GM21723 (cell line): ENCODE results near the gene PSG1.
"Not testable (repeated sequence)": the region's sequence is repeated elsewhere in the genome, so short reads cannot be mapped to it uniquely, and the experiment has no call there.

Experiments
- ATAC-seq: cut with Tn5 transposase; IDR thresholded peaks from one replicate; pipeline ENCODE4 v1.9.1; 2021; ENCODE audit warnings: mild to moderate bottlenecking, moderate library complexity; ENCODE audit not compliant: unreplicated experiment

Gene PSG1

DNA sequence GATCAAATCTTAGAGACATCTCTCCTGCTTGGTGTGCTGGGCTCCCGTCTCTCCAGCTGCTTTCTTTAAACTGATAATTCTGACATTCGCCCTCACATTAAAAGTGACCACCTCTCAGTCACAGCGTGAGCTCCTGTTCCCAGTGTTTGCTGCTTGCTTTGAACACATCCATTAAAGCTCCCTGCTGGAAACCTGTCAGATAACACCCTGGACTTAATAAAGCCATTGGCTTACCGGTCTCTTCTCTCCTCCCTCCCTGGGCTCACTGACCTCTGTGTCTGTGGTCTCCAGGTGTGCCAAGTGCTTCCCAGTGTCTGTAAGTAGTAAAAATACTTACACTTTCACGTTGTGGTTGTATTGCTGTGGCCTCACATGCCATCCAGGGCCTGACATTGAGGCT lies 2.5 kb upstream of the PSG1 start:
- not testable (repeated sequence) for ATAC-seq

DNA sequence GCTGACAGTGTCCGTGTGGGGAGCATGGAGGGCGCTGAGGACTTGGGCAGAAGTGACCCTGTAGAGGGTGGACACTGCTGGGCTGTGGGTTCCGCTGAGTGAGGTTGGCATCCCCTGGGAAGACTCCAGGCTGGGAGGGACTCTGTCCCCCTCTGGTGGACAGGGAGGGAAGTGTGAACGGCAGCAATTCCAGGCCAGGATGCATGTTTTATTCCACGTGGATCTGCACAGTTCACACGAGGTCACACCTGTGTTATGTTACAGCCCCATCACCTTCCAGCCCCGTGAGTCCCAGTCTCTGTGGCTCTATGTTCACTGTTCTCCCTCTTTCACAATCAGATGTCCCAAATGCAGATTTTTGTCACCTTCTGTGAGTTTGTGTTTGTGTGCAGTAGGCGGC lies 1.8 kb upstream of the PSG1 start:
- not testable (repeated sequence) for ATAC-seq

DNA sequence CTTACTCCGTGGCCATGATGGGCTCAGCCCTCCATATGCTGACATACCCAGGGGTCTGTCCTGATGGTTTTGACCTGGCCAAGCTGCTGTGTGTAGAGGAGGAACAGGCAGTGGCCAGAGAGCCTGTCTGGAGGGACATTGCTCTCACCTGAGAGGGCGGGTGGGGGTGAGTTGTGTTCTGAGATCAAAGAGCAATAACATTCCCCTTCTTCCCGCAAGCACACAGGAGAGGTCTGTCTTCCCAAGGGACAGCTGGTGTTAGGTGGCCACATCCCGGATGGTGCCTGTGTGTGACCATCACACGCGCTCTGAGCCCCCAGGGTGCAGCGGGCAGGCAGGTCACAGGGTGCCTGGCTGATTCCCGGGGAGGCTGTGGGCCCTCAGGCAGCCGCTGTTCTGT lies 1.1 kb upstream of the PSG1 start:
- not testable (repeated sequence) for ATAC-seq

DNA sequence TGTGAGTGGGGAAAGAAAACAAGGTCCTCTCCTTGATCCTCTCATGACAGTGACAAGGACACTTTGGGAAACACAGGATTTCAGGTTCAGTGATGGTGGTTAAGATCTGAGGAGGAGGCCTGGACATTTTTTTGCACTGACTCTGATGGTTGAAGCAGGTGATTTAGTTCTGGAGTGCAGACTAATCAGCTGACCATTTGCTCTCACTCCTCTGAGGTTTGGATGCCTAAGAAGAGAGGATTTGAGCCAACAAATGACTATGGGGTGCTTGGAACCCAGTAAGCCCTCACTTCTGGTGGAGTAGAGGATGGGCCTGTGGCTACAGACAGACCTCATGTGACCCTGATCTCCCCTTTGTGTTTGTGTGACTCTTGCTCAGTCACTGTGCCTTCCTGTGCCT lies 2.9 kb downstream of the PSG1 start:
- ATAC-seq = not testable (repeated sequence)

DNA sequence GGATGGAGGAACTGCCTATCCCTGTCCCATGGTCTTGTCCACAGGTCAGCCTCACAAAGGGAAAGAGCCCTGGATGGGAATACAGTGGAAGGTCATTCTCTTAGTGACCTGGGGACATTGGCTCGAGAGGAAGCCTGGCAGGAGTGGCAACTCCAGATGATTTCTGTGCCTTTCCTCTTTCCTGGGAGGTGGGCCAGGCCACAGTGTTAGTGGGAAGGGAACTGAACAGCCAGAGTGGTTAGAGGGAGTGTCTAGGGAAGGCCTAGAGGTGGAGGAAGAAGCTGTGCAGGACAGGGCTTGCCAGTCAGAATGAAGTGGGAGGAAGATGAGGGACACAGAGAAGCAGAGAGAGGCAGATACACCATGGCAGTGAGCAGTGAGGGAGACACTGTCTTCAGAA lies 3.6 kb downstream of the PSG1 start:
- ATAC-seq = not testable (repeated sequence)

DNA sequence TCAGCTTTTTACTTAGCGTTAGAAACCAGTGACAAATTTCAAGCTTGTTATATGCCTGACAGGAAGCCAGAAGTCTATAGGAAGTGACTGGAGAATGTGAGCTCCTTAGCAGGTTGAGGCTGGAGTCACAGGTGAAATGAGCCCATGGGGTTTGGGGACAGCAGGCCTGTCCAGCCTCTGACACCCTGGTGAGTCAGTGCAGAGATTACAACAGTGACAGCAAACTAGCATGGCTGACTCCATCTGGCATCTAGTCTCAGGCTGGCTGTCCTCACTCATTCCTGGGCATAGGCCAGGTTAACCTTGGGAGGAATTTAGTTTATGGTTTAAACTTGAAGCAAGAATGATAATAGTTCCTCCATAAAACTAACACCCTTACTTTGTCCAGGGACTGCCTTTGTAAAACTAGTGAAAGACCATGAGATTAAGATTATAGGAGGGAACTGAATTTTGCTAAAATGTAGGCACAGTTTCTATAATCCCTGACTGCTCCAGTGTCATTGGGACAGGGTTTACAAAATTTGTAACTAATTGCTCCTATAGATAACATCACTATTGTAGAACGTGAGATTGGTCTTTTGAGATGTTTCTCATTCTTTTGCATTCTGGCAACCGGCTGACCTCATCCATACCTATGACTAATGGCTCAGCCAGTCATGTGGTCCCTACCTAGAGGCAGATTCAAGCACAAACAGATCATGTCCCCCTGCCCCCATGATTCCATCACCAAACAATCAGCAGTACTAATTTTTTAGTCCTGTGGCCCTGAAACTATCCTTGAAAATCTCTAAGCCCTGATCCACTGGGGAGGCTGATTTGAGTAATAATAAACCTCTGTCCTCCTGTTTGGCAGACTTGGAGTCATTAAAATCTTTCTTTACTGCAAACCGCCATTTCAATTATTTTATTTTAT lies 4.4 kb downstream of the PSG1 start:
- not testable (repeated sequence) for ATAC-seq

DNA sequence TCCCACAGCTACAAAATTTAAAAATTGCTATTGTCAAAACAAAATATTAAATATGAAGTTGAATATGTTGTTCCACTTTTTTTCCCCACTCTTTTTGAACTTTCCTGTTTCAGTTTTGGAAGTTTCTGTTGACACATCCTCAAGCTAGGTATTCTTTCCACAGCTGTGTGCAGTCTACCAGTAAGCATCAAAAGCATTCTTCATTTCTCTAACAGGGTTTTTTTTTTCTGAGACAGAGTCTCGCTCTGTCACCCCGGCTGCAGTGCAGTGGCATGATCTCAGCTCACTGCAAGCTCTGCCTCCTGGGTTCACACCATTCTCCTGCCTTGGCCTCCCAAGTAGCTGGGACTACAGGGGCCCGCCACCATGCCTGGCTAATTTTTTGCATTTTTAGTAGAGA lies 5.4 kb downstream of the PSG1 start:
- ATAC-seq = not testable (repeated sequence)

DNA sequence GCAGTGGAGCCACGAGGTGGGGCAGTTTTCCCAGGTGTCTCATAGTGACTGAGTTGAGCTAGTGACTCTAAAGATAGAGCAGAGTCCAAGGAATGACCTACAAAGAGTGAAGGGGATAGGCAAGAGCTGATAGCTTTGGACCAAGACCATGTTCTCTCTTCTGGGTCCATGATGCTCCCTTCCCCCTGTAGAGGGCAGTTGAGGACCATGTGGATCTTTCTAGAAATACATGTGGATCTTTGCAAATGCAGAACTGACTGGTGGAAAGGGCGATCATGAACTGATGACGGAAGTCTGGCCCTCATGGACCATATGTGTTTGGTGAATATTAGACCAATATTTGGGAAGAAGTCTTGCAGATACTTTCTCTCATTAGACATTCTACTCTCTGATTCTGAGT lies 6.9 kb downstream of the PSG1 start:
- no peak for ATAC-seq

DNA sequence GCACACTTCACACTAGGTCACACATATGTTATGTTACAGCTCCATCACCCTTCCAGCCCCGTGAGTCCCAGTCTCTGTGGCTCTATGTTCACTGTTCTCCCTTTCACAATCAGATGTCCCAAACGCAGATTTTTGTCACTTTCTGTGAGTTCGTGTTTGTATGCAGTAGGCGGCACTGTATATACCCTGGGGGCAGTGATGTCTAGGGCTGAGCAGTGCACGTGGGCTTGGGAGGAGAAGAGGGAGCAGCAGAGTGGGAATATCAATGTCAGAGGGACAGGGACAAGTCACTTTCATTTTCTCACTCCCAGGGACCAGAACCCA lies 22.0 kb downstream of the PSG1 start:
- ATAC-seq = no peak

DNA sequence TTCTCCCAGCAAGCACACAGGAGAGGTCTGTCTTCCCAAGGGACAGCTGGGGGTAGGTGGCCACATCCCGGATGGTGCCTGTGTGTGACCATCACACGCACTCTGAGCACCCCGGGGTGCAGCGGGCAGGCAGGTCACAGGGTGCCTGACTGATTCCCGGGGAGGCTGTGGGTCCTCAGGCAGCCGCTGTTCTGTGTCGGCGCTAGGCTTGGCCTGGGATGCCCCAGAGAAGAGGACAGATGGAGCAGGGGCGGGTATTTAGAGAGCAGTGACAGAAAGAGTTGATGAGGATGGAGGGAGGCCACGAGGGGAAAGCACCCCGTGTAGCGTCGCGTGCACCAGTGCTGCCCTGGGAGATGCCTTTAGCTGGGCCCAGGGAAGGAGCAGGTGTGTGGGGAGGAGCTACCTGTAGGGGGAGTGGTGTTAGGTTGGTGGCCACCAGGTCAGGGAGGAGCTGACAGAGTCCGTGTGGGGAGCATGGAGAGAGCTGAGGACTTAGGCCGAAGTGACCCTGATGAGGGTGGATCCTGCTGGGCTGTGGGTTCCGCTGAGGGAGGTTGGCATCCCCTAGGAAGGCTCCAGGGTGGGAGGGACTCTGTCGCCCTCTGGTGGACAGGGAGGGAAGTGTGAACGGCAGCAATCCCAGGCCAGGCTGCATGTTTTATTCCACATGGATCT lies 22.5 kb downstream of the PSG1 start:
- ATAC-seq = not testable (repeated sequence)

DNA sequence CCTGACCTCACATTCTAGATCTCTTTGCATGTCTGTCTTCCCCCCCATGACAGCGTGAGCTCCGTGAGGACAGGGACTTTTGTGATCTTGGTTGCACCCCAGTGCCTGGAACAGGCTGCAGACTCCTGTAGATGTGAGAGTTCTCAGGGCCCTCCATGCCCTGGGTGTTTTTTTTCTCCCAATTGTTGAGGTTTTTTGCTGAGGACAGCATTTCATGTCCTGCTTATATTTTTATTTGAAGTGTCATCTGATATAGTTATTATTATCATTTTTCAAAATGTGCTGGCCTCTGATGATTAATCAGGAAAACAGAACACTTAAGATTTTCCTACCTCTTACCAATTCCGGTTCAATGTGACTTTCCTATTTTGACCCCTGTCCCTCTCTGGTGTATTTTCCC lies 24.8 kb downstream of the PSG1 start:
- ATAC-seq = not testable (repeated sequence)

DNA sequence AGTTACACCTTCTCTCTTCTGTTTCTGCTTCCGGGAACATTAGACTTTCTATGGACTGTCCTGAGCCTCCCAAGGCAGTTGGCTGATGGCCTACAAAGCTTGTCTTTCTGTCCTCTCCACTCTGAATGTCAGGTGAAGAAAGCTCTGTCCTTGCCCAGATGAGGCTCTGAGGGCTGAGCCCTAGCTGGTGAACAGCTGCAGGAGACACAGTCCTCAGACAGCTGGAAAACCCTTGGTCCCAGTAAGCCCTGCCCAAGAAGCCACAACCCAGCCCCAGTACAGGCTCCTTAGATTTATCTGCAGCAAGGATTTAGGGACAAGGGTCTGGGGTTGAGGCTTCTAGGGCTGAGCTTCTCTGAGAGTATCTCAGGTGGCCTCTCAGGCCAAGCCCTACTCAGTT lies 26.3 kb downstream of the PSG1 start:
- not testable (repeated sequence) for ATAC-seq

DNA sequence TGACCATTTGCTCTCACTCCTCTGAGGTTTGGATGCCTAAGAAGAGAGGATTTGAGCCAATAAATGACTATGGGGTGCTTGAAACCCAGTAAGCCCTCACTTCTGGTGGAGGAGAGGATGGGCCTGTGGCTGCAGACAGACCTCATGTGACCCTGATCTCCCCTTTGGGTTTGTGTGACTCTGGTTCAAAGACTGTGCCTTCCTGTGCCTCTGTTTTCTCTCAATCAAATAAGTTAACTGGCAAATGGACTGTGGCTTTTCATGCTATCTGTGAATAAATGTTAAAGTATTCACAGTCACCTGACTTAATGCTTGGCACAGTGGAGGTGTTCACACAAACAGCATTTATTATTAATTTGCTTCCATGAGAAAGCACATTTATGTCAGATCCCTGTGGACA lies 26.7 kb downstream of the PSG1 start:
- ATAC-seq = not testable (repeated sequence)

DNA sequence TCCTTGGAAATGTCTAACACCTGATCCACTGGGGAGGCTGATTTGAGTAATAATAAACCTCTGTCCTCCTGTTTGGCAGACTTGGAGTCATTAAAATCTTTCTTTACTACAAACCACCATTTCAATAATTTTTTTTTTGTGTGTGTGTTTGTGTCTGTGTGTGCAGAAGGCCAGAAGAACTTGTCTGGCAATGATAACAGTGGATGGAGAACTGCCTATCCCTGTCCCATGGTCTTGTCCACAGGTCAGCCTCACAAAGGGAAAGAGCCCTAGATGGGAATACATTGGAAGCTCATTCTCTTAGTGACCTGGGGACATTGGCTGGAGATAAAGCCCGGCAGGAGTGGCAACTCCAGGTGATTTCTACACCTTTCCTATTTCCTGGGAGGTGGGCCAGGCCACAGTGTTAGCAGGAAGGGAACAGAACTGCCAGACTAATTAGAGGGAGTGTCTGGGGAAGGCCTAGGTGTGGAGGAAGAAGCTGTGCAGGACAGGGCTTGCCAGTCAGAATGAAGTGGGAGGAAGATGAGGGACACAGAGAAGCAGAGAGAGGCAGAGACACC lies 27.7 kb downstream of the PSG1 start:
- not testable (repeated sequence) for ATAC-seq

DNA sequence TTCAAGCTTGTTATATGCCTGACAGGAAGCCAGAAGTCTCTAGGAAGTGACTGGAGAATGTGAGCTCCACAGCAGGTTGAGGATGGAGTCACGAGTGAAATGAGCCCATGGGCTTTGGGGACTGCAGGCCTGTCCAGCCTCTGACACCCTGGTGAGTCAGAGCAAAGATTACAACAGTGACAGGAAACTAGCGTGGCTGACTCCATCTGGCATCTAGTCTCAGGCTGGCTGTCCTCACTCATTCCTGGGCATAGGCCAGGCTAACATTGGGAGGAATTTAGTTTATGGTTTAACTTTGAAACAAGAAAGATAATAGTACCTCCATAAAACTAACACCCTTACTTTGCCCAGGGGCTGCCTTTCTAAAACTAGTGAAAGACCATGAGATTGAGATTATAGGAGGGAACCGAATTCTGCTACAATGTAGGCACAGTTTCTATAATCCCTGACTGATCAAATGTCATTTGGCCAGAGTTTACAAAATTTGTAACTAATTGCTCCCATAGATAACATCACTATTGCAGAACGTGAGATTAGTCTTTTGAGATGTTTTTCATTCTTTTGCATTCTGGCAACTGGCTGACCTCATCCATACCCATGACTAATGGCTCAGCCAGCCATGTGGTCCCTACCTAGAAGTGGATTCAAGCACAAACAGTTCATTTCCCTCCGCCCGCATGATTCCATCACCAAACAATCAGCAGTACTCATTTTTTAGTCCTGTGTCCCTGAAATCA lies 28.4 kb downstream of the PSG1 start:
- no peak for ATAC-seq

DNA sequence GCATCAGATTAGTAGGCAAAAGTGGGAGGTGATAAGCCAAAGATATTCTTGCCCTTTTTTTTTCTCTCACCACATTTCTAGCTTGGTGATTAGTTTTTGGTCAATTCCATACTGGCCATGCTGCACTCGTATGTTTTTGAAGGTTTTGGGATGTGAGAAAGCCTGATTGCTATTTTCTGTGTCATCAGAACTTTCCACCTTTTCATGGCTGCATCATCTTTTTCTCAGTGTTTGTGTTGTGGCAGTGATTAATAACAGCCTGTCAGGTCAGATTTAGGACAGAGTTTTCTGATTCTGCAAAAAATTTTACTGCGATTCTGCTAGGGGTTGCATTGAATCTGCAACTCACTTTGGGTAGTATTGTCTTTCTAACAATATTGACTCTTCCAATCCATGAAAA lies 32.9 kb downstream of the PSG1 start:
- no peak for ATAC-seq

DNA sequence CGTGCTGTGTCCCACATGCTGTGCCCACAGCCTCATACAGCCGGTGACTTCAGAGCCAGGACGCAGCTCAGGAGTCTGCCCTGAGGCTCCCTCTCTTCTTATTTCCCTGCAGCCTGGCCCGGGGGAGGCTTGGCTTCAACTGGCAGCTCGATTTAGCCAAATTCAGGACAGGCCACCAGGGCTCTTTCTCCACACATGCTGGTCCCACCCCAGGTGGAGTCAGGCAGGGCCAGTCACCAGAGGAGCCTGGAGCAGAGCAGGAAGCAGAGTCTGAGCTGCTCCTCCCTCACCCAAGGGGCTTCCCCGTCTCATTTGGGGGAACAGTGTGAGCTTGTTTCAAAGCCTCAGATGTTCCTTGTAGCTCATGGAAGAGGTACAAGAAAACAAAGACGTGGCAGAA lies 35.9 kb downstream of the PSG1 start:
- ATAC-seq = not testable (repeated sequence)

DNA sequence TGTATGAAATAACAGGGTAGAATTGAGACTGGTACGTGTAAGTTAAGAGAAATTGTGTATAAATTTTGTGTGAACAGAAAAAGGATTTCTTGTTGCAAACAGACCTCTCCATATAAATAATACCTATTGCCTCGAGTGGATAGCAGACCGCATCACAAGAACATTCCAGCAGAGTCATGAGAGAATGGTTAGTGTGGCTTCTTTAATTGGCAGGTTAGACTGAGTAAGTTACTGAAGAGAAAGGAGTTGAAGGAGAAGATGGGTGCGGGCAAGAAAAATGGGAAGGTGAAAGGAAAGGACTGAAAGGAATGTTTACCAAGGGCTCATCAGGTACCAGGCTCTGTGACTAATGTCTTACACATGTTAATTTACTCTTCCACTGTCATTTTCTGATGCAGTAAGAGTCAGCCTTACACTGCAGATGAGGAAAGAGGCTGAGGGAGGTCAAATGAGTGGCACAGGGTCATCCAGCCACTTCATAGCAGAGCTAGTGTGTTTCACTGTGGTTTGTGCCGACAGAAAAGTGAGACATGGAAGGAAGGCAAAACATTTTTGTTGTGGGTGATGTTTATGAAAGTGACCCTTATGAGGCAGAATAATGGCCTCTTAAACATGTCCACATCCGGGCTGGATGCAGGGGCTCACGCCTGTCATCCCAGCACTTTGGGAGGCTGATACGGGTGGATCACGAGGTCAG lies 46.6 kb downstream of the PSG1 start:
- not testable (repeated sequence) for ATAC-seq

DNA sequence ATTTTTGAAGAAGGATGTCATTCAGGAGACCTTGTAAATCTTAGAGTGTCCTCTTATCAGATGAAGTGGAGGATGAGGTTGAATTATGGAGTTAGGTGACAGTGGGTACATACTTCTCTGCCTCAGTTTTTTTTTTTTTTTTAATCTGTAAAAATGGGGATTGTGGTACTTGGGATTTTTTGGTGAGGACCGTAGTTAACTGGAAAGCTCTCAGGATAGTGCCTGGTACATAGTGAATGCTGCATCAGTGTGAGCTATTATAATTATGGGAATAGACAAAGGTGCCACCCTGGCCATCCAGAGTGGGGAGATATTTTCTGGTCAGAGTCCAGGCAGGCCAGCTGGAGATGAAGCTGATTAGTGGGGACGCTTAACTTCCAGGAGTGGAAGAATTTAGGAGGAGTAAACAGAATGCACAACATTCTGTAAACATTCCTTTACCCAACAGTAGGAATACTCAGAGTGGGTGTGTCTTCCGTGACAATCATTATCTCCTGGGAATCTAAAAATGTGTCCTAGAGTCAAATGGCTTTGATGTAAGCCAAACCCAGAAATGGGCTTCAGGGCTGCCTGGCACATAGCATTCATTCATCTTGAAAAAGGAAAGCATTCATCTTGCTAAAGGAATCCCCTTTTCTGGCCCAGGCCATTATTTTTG lies 47.4 kb downstream of the PSG1 start:
- ATAC-seq = not testable (repeated sequence)
